ENCODE results near the gene SSMEM1. TPM values are rescaled to one million over a fixed set of nuclear protein-coding genes. Genes with fewer than 3 reads are reported as not detected.

SSMEM1 gene
- total and polyA plus RNA-seq, 9 of the 15 experiments (the other 6 are each of a cell fraction or from before 2014, with no cell fraction given): 0.10 to 0.28 (median 0.18) TPM; not detected in 4

GRCh38 chr7:130201796-130202195 lies 5.9 kb upstream of the SSMEM1 start (continued):
- TF ChIP-seq ETS1 (conservative IDR thresholded peaks at IDR 0.05; ENCODE audit: control insufficient read depth, low read depth, low read length) (no peak), ZNF75A (CRISPR knock-in tag; IDR thresholded peaks at IDR 0.05) (no peak), SMAD4 (CRISPR knock-in tag; conservative IDR thresholded peaks at IDR 0.05) (no peak; the same call in 1 of the 2 replicates), PHF8 (IDR thresholded peaks at IDR 0.05; ENCODE audit: borderline replicate concordance, low read length) (no peak), NR3C1 (CRISPR knock-in tag; IDR thresholded peaks at IDR 0.05) (no peak), CHD2 (IDR thresholded peaks at IDR 0.05; ENCODE audit: low read depth, low read length) (no peak), HEY1 (CRISPR knock-in tag; IDR thresholded peaks at IDR 0.05; ENCODE audit: borderline replicate concordance) (no peak), ZNF174 (CRISPR knock-in tag; IDR thresholded peaks at IDR 0.05) (no peak), SRSF1 (IDR thresholded peaks at IDR 0.05; ENCODE audit: low read depth, low read length) (no peak), ZNF764 (CRISPR knock-in tag; IDR thresholded peaks at IDR 0.05; ENCODE audit: low read depth) (no peak), POLR2AphosphoS2 (IDR thresholded peaks at IDR 0.05; ENCODE audit: low read length) (no peak), ZNF140 (CRISPR knock-in tag; IDR thresholded peaks at IDR 0.05) (no peak), ZNF79 (CRISPR knock-in tag; IDR thresholded peaks at IDR 0.05; ENCODE audit: low read depth) (no peak), RBBP5 (IDR thresholded peaks at IDR 0.05; ENCODE audit: borderline replicate concordance, insufficient read depth, low read length, poor library complexity, severe bottlenecking) (no peak), TAF7 (tag; IDR thresholded peaks at IDR 0.05) (no peak), ILK (tag; IDR thresholded peaks at IDR 0.05; ENCODE audit: borderline replicate concordance, low read depth) (no peak), ZNF77 (CRISPR knock-in tag; IDR thresholded peaks at IDR 0.05) (no peak), ZNF778 (CRISPR knock-in tag; IDR thresholded peaks at IDR 0.05) (no peak), HMBOX1 (IDR thresholded peaks at IDR 0.05) (peak; percentile 69), ZBTB33 (CRISPR knock-in tag; IDR thresholded peaks at IDR 0.05) (0 out of 2 replicates have a peak, but pooled peaks have one; percentile 33), GTF2B (IDR thresholded peaks at IDR 0.05; ENCODE audit: extremely low read depth, insufficient read length) (no peak), TCF7L2 (IDR thresholded peaks at IDR 0.05; ENCODE audit: low read depth, low read length) (no peak), ARNT (IDR thresholded peaks at IDR 0.05) (no peak), MITF (IDR thresholded peaks at IDR 0.05) (no peak), MAFF (IDR thresholded peaks at IDR 0.05; ENCODE audit: low read length) (no peak)
